CD4-positive, alpha-beta T cell treated with Interferon gamma for 1 hour (primary cell): ENCODE data around the gene UFSP1.

Source experiments
- DNase-seq: peaks from one replicate; pipeline ENCODE4 v3.0.0-alpha.2; 2020

Gene UFSP1

GRCh38 chr7:100880645-100881044 lies 8.9 kb downstream of the UFSP1 start:
- no peak for DNase-seq

GRCh38 chr7:100879685-100880261 lies 9.7 kb downstream of the UFSP1 start:
- DNase-seq = no peak

GRCh38 chr7:100878685-100879084 lies 10.8 kb downstream of the UFSP1 start:
- no peak for DNase-seq

GRCh38 chr7:100878013-100878412 lies 11.5 kb downstream of the UFSP1 start:
- DNase-seq = no peak

GRCh38 chr7:100875356-100875751 lies 14.2 kb downstream of the UFSP1 start:
- peak; percentile 25 for DNase-seq

GRCh38 chr7:100874577-100875355 lies 14.7 kb downstream of the UFSP1 start, which contains the start of gene SRRT:
SRRT (plus strand) TSS chr7:100875103; CDS start chr7:100875591, 488 bp downstream.
- DNase-seq = peak; percentile 97

GRCh38 chr7:100874300-100874576 lies 15.3 kb downstream of the UFSP1 start:
- DNase-seq = no peak

GRCh38 chr7:100873599-100874299 lies 15.8 kb downstream of the UFSP1 start:
- no peak for DNase-seq

GRCh38 chr7:100867776-100868485 lies 21.6 kb downstream of the UFSP1 start:
- DNase-seq = no peak

GRCh38 chr7:100867040-100867775 lies 22.3 kb downstream of the UFSP1 start, which contains the start of gene TRIP6:
TRIP6 (plus strand) TSS chr7:100867387; CDS start chr7:100867498, 111 bp downstream.
- peak; percentile 43 for DNase-seq

GRCh38 chr7:100866729-100867039 lies 22.8 kb downstream of the UFSP1 start:
- no peak for DNase-seq

- DNase-seq = peak; percentile 18
These were observed 23.4 kb downstream of the UFSP1 start for GRCh38 chr7:100865938-100866728.

GRCh38 chr7:100865372-100865911 lies 24.1 kb downstream of the UFSP1 start:
- no peak for DNase-seq

GRCh38 chr7:100864263-100864845 lies 25.2 kb downstream of the UFSP1 start:
- no peak for DNase-seq

- DNase-seq = no peak
These were observed 26.0 kb downstream of the UFSP1 start for GRCh38 chr7:100863406-100863950.

GRCh38 chr7:100861616-100861985 lies 27.9 kb downstream of the UFSP1 start:
- DNase-seq = no peak

GRCh38 chr7:100860702-100861615 lies 28.6 kb downstream of the UFSP1 start:
- DNase-seq = no peak

GRCh38 chr7:100859856-100860255 lies 29.7 kb downstream of the UFSP1 start:
- DNase-seq = no peak

- no peak for DNase-seq
These were observed 32.6 kb downstream of the UFSP1 start for GRCh38 chr7:100856871-100857282.

GRCh38 chr7:100855515-100855914 lies 34.0 kb downstream of the UFSP1 start:
- no peak for DNase-seq
